Fibroblast of lung (primary cell): Measurements from ENCODE around the gene PCDHA5.

ENCODE experiments used
- EZH2 ChIP-seq: IDR thresholded peaks from 2 replicates; pipeline ENCODE4 v1.5.1; 2012; ENCODE audit warnings: low read length, control low read depth, mild to moderate bottlenecking; ENCODE audit errors: missing control alignments
- TF ChIP-seq, protein P1 (sequence below), 2 donors: IDR thresholded peaks in 1 of 2; conservative IDR thresholded peaks in 1 of 2; 1 replicate in 1 of 2; 2 replicates in 1 of 2; pipeline ENCODE4 v1.5.1; 2011 to 2012; ENCODE audit warnings: low read length in 2 of 2, control low read depth in 1 of 2, inconsistent platforms in 1 of 2, low read depth in 1 of 2, mild to moderate bottlenecking in 1 of 2

DNA sequence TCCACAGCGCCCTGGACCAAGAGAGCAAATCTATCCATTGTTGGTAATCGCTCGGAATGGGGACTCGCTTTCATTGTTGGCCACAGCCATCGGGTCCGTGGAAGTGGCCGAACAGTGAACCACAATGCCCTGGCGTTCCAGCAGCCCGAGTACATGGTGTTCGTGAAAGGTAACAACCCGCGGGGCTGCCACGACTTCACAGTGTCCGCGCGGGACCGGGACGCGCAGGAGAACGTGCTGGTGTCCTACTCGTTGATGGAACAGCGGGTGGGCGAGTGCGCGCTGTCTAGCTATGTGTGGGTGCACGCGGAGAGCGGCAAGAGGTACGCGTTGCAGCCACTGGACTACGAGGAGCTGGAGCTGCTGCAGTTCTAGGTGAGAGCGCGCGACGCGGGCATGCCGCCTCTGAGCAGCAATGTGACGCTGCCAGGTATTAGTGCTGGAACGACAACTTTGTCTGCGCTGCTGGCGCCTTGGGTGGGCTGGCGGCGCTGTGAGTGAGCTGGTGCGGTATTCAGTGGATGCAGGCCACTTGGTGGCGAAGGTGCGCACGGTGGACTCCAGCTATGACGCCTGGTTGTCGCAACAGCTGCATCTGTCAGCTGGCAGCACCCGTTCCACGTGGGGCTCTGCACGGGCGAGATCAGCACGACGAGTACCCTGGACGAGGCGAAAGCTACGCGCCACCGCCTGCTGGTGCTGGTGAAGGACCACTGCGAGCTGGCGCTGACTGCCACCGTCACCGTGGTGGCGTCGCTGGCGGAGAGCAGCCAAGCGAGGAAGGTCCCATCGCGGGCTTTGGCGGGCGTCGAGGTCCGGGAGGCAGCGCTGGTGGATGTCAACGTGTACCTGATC lies 41.3 kb downstream of the PCDHA5 start:
- TF ChIP-seq, protein P1, sequence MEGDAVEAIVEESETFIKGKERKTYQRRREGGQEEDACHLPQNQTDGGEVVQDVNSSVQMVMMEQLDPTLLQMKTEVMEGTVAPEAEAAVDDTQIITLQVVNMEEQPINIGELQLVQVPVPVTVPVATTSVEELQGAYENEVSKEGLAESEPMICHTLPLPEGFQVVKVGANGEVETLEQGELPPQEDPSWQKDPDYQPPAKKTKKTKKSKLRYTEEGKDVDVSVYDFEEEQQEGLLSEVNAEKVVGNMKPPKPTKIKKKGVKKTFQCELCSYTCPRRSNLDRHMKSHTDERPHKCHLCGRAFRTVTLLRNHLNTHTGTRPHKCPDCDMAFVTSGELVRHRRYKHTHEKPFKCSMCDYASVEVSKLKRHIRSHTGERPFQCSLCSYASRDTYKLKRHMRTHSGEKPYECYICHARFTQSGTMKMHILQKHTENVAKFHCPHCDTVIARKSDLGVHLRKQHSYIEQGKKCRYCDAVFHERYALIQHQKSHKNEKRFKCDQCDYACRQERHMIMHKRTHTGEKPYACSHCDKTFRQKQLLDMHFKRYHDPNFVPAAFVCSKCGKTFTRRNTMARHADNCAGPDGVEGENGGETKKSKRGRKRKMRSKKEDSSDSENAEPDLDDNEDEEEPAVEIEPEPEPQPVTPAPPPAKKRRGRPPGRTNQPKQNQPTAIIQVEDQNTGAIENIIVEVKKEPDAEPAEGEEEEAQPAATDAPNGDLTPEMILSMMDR (conservative IDR thresholded peaks at IDR 0.05 in 1 of 2, IDR thresholded peaks at IDR 0.05 in 1 of 2; ENCODE audit: low read depth in 1 of 2, low read length in 2 of 2): no peak
- TF ChIP-seq EZH2: no peak
